ENCODE data around the gene MAGEA1.
"Not testable (repeated sequence)": the region's sequence is repeated elsewhere in the genome, so short reads cannot be mapped to it uniquely, and the experiment has no call there.

MAGEA1 gene, protein sequence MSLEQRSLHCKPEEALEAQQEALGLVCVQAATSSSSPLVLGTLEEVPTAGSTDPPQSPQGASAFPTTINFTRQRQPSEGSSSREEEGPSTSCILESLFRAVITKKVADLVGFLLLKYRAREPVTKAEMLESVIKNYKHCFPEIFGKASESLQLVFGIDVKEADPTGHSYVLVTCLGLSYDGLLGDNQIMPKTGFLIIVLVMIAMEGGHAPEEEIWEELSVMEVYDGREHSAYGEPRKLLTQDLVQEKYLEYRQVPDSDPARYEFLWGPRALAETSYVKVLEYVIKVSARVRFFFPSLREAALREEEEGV

DNA sequence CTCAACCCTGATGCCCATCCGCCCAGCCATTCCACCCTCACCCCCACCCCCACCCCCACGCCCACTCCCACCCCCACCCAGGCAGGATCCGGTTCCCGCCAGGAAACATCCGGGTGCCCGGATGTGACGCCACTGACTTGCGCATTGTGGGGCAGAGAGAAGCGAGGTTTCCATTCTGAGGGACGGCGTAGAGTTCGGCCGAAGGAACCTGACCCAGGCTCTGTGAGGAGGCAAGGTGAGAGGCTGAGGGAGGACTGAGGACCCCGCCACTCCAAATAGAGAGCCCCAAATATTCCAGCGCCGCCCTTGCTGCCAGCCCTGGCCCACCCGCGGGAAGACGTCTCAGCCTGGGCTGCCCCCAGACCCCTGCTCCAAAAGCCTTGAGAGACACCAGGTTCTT, at the start of gene MAGEA1:
Gene MAGEA1 (plus strand): TSS at position 154 of the 400 bp plus-strand sequence. CDS start 3,106 bp downstream, outside the sequence.
- no peak for DNase-seq
- in situ Hi-C loops (cut with MboI; ENCODE audit: low pct_unique_long_range_greater_than_20kb, low sequenced_read_pairs): no loop called here

DNA sequence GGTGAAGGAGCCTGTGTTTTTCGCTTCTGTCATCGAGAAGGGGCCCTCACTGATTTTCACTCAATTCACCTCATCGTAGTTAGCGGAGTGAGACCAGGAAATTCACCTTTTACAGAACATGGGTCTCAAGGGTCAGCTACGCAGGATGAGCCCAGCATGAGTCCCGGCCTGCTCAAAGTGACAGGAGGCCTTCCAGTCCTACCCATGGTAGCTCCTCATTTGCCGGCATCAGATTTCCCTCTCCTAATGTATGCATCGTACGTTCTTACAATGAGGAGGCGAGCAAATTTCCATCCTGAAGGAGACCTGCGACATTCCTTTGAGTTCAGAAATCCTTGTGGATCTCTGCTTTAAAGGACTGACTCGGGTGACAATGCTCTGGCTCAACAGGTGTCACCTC, 46.2 kb upstream of the MAGEA1 start:
- DNase-seq; in situ Hi-C loops (cut with MboI; ENCODE audit: low pct_unique_long_range_greater_than_20kb, low sequenced_read_pairs): not testable (repeated sequence)

DNA sequence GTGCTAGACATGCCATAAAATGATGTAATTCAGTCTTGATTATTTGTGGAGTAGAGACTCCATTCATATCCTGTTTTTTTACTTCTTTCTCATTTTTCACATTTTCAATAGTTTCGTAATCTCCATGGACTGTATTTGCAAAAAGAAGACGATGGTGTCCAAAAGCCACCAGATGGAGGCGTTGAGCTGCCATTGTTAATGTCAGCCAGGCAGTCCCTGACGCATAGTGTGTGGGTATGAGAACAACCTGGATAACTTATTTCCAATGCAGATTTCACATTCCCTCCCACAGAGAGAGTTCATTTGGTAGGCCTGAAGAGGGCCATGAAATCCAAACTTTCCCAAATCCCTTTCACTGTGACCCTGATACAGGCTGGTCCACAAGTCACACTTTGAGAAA, 40.0 kb upstream of the MAGEA1 start:
- in situ Hi-C loops (cut with MboI; ENCODE audit: low pct_unique_long_range_greater_than_20kb, low sequenced_read_pairs); DNase-seq: not testable (repeated sequence)

DNA sequence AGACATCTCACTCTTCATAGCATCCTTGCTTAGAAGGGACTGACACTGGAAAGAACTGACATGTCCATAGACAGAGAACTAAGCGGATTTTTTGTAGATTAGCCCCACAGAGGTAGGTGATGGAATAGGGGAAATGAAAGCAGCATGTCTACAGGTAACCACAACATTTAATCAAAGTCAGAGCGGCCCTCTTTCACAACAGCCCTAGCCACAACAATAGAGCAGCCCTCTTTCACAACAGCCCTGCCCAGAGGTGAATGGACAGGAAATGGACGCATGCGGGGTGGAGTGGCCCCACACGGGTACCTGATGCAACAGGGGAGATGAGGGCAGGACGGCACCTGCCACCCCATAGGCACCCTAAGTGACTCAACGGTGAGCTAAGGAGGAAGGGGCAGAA, 32.8 kb upstream of the MAGEA1 start:
- DNase-seq; in situ Hi-C loops (cut with MboI; ENCODE audit: low pct_unique_long_range_greater_than_20kb, low sequenced_read_pairs): not testable (repeated sequence)

DNA sequence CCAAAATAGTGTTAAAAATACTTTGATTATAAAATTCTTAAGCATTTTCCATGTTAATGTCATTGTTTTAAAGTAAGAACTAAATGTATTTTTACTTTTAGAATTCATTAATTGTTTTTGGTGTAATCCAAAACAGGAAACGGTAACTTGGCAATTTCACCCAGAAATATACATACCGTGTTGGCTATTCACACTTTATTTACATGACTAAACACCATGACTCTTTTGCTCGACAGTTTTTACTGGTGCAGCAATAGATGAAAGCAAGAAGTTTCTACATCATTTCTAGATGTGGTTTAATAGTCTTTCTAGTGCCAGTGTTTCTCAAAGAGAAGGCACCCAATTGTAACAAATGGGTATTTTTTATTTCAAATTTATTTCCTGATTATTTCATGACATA, 25.6 kb upstream of the MAGEA1 start:
- no peak for DNase-seq
- in situ Hi-C loops (cut with MboI; ENCODE audit: low pct_unique_long_range_greater_than_20kb, low sequenced_read_pairs): no loop called here

DNA sequence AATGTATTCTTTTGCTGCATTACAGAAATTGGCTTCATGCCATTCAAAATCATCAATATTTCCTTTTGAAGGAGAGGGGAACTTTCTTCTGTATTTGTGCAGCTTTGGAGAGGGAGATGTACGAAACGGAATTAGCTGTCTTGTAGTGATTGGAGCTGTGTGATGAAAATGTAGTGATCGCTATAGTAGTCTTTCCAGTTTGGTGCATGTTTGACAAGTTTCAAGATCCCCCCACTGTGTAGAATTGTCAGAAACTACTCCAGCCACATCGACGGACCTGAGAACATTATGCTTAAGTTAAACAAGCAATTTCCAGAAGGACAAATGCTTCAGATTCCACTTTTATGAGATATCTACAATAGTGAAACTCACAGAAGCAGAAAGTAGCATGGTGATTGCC, 21.6 kb upstream of the MAGEA1 start:
- in situ Hi-C loops (cut with MboI; ENCODE audit: low pct_unique_long_range_greater_than_20kb, low sequenced_read_pairs): no loop called here
- DNase-seq: no peak

DNA sequence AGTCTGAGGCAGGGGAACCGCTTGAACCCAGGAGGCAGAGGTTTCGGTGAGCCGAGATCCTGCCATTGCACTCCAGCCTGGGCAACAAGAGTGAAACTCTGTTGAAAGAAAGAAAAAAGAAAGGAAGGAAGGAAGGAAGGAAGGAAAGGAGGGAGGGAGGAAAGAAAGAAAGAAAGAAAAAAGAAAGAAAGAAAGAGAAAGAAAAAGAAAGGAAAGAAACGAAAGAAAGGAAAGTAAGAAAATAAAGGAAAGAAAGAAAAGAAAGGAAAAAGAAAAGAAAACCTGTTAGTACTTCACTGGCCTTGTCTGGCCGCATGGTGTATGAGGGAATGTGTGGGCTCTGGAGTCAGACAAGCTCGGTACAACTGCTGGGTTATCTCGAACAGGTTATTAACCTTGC, 20.8 kb upstream of the MAGEA1 start:
- in situ Hi-C loops (cut with MboI; ENCODE audit: low pct_unique_long_range_greater_than_20kb, low sequenced_read_pairs): no loop called here

DNA sequence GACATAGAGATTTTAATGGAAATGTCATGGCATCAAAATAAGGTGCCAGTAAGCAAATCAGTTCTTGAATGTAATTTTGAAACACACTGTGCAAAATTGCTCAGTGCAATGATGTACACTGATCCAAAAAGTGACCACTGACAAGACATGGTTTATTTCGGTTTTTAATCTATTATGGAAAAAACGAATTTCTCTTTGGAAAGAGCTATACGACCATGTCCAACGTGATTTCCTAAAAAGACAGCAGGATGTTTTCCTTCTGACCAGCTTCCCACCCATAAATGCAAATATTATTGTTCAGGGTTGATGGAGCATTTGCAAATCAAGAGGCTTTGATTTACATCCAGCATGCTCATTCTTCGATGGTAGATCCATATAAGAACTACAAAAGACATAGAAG, 17.1 kb upstream of the MAGEA1 start:
- in situ Hi-C loops (cut with MboI; ENCODE audit: low pct_unique_long_range_greater_than_20kb, low sequenced_read_pairs): no loop called here
- no peak for DNase-seq

More for the DNA sequence above, 20.8 kb upstream of the MAGEA1 start:
- no peak for DNase-seq

DNA sequence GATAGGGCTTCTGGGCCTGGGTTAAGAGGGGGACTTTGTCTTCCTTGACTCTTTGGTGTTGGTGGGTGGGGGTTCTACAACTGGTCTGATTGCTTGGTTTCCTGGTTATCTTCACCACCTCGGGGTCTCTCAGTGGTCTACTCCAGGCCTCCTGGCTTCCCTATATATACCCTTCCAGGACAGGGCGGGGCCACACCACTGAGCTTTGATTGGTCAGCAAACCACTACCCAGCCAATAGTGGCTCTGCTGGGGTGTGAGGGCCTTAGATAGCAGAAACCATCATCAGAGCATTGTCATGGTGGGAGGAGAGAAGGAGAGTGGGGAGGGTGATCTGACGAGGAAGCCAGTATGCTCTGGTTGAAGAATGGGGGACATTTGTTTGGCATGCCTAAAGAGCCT, 14.4 kb upstream of the MAGEA1 start:
- in situ Hi-C loops (cut with MboI; ENCODE audit: low pct_unique_long_range_greater_than_20kb, low sequenced_read_pairs): no loop called here
- DNase-seq: no peak

DNA sequence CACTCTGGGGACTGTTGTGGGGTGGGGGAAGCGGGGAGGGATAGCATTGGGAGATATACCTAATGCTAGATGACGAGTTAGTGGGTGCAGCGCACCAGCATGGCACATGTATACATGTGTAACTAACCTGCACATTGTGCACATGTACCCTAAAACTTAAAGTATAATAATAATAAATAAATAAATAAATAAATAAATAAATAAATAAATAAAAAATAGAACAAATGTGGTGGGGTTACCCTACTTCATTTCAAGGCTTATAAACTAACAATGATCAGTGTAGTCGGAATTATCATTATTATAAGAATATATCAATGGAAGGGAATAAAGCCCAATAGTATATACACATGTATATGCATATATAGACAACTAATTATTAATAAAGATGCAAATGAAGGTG, 10.7 kb upstream of the MAGEA1 start:
- in situ Hi-C loops (cut with MboI; ENCODE audit: low pct_unique_long_range_greater_than_20kb, low sequenced_read_pairs): not testable (repeated sequence)

DNA sequence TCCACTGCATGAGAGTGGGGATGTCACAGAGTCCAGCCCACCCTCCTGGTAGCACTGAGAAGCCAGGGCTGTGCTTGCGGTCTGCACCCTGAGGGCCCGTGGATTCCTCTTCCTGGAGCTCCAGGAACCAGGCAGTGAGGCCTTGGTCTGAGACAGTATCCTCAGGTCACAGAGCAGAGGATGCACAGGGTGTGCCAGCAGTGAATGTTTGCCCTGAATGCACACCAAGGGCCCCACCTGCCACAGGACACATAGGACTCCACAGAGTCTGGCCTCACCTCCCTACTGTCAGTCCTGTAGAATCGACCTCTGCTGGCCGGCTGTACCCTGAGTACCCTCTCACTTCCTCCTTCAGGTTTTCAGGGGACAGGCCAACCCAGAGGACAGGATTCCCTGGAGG, 2.7 kb downstream of the MAGEA1 start:
- in situ Hi-C loops (cut with MboI; ENCODE audit: low pct_unique_long_range_greater_than_20kb, low sequenced_read_pairs): no loop called here
- DNase-seq: no peak

More for the DNA sequence above, 10.7 kb upstream of the MAGEA1 start:
- not testable (repeated sequence) for DNase-seq

DNA sequence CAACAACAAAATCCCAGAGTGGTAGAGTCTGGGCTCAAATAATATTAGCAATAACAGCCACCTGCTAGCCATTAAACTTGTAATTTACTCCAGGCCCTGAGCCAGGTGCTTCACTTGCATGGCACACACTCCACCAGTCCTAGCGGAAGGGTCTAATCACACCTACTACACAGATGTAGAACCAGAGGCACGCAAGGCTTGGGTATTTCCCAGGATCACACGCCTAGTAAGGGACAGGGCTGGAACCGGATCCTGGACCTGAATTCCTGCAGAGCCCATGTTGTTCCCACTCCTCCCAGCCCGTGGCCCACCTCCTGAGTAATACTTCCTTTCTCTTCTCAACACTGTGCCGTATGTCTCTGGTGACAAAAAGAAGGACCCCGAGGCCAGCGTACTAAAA, 5.7 kb downstream of the MAGEA1 start:
- in situ Hi-C loops (cut with MboI; ENCODE audit: low pct_unique_long_range_greater_than_20kb, low sequenced_read_pairs): no loop called here
- no peak for DNase-seq

DNA sequence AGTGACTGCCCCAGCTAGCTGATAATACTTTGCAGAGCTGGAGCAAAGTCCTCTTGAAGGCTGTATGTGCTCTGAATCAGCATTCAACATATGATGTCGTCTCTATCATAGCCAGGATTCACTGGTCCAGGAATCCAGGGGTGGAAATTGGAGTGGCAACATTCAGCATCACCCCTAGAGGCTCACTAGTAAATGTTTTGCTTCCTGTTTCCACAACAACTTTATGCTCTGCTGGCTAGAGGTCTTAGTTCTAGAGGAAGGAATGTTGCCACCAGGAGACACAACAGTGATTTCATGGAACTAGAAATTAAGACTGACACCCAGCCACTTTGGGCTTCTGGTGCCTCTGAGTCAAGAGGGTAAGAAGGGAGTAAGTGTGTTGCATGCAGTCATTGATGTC, 11.3 kb downstream of the MAGEA1 start:
- no peak for DNase-seq
- in situ Hi-C loops (cut with MboI; ENCODE audit: low pct_unique_long_range_greater_than_20kb, low sequenced_read_pairs): no loop called here

DNA sequence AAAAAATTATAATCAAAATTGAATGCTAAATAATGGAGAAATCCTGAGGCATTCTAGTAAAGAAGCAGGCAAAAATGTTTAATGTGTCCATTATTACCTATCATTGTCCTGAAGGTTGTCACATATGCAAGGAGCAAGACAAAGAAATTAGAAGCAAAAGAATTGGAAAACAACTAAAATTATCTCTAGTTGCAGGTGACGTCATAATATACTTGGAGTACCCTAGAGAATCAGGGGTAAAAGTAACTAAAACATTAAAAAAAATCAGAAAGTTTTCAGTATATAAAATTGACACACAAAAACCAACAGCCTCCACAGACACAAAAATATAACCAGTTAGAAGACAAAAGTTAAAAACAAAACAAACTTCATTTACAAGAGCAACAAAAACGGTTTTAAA, 21.4 kb downstream of the MAGEA1 start:
- no peak for DNase-seq
- in situ Hi-C loops (cut with MboI; ENCODE audit: low pct_unique_long_range_greater_than_20kb, low sequenced_read_pairs): no loop called here

DNA sequence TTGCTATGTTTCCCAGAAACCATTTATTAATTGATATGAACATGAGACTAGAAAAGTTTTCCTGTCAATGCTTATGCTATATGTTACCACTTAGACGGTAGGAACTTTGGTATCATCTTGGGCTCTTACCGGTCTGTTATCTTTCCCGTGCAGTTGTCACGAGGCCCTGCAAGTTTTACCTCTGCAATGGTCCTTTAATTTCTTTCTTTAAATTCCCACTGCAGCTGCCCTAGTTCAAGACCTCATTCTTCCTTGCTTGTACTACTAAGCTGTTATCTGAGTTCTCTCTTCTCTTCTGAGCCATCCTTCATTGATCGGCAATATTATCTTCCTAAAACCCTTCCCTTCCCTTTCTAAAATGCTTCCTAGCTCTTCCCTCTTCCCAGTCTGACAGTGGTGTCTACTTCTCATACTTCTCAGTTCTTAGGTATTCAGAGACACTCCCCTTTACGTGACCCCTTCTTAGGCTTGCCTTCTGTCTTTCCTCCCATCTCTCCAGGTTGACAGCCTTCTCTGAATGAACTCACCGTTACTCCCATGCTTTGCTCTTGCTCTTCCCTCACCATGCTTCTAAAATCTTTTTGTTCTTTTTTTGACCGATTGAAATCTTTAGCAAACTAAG, 27.5 kb downstream of the MAGEA1 start:
- DNase-seq: no peak
- in situ Hi-C loops (cut with MboI; ENCODE audit: low pct_unique_long_range_greater_than_20kb, low sequenced_read_pairs): no loop called here

DNA sequence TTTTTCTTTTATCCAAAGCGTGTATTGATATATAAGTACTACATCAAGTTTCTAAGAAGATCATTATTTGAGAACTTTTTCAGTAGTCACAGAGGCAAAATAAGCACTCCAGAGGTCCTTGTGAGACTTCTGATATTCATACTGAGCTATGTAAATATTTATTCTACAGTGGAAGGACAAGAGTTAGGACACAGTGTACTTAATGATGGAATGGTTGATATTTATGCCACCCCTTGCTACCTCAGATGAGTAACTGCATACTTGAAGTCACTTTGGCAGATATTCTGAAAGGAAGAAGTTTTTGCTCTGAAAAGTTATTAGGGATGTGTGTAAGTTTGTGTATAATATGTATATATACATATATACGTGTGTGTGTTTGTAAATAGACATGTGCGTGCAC, 30.3 kb downstream of the MAGEA1 start:
- in situ Hi-C loops (cut with MboI; ENCODE audit: low pct_unique_long_range_greater_than_20kb, low sequenced_read_pairs): no loop called here
- DNase-seq: no peak

DNA sequence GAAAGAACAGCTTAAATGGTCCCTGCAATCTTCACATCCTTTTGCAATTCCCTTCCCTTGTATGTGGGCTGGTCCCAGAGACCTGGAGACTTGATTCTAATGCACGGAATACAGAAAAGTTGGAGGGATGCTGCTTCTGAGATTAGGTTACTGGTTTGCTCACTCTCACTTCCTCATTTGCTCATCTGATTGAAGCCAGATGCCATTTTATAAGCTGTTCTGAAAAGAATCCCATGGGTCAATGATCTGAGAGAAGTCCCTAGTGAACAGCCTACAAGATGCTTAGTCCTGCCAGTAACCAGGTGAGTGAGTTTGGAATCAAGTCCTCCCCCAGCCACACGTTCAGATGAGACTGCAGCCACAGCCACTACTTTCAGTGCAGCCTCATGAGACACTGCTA, 35.9 kb downstream of the MAGEA1 start:
- no peak for DNase-seq
- in situ Hi-C loops (cut with MboI; ENCODE audit: low pct_unique_long_range_greater_than_20kb, low sequenced_read_pairs): no loop called here

DNA sequence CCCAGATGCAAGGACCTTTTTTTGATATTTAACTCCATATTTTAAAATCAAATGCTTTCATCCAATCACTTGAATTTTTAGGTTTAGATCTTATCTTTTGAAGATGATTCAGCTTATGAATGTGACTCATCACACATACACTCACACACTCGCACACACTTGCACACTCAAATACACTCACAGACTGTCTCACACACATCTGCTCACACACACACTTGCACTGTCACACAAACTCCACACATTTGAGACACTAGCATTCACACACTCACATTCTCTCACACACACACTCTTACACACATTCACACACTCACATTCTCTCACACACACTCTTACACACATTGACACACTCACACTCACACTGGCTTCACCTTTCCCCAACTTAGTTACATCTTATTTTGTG, 37.8 kb downstream of the MAGEA1 start:
- in situ Hi-C loops (cut with MboI; ENCODE audit: low pct_unique_long_range_greater_than_20kb, low sequenced_read_pairs): no loop called here
- DNase-seq: no peak

DNA sequence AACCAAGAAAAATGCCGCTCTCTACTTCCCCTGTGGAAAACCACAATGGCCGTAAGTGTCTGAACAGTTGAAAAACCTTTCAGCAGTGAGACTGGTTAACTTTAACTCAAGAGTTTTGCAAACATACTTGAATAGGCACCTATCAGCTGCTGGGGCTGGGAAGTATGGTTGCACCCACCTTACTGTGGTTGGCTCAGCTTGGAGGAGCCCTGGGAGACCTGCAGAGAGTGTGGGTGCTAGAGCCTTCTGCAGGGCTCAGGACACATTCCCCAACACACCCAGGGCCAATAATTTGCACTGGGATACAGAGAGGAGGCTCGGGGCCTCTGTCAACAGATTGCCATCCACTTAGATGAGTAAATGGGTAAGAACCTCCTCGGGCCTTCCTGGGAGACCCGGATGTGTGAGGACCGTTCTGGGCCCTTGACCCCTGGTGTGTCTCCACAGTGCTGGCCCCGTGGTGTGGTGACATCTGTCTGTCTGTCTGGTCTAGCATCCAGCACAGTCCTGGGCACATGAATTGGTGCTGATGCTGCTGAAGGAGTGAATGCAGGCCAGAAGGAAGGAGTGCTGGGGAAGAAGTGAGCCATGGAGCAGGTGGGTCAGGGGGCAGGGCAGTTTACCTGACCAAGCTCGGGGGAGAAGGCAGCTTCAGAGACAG, 46.5 kb downstream of the MAGEA1 start:
- in situ Hi-C loops (cut with MboI; ENCODE audit: low pct_unique_long_range_greater_than_20kb, low sequenced_read_pairs): no loop called here
- no peak for DNase-seq

DNA sequence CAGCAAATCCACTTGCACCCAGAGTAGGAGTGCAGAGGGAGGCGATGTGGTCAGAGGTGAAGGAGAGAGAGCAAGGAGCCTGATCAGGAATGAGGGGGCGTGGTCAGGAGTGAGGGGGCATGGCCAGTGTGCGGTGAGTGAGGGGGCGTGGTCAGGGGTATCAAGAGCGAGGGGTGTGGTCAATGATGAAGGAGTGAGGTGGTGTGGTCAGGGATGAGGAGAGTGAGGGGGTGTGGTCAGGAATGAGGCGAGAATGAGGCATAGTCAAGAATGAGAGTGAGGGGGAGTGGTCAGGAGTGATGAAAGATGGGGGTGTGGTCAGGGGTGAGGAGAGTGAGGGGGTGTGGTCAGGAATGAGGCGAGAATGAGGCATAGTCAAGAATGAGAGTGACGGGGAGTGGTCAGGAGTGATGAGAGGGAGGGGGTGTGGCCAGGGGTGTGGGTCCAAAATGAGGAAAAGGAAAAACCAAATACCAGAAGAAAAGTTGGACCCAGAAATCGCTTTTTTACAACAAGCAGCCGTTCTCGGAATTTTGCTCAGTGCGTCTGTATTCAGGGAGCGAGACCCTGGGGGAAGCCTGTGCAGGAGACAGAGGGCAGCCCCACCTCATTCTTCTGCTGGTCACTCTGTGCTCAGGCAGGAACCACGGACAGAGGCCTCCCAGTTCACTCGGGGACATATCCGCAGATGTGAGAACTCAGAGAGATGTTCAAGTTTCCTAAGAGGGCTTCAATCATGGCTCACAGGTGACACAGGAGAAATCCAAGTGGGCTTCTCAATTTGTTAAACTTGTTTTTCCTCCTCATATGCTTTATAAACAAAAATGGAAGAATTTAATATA, 47.5 kb downstream of the MAGEA1 start:
- no peak for DNase-seq
- in situ Hi-C loops (cut with MboI; ENCODE audit: low pct_unique_long_range_greater_than_20kb, low sequenced_read_pairs): no loop called here

Measured in KBM-7 (cell line).